Ascending aorta (tissue), 2 donors: Measurements from ENCODE around the gene SPAG5. TPM values are rescaled to one million over a fixed set of nuclear protein-coding genes. Genes with fewer than 3 reads are reported as not detected.
"Not testable (repeated sequence)": the region's sequence is repeated elsewhere in the genome, so short reads cannot be mapped to it uniquely, and the experiment has no call there.

ENCODE experiments used
- DNase-seq, 2 donors: peaks; one replicate each; pipeline ENCODE4 v3.0.0-alpha.2; 2019; ENCODE audit warnings: low spot score in 2 of 2
- H3K27ac ChIP-seq, 2 donors: fragments of 200-600 bp; sonication (generic); one replicate each; pipeline ENCODE4 v1.5.1; 2016 to 2017; ENCODE audit warnings: mild to moderate bottlenecking in 1 of 2
- H3K27me3 ChIP-seq: fragments of 200-600 bp; sonication (generic); one replicate; pipeline ENCODE4 v1.5.1; 2017
- H3K36me3 ChIP-seq, 2 donors: fragments of 200-600 bp; sonication (generic); one replicate each; pipeline ENCODE4 v1.5.1; 2016
- H3K4me1 ChIP-seq, 2 donors: fragments of 200-600 bp; sonication (generic); one replicate each; pipeline ENCODE4 v1.5.1; 2016 to 2017; ENCODE audit warnings: mild to moderate bottlenecking in 1 of 2
- H3K4me3 ChIP-seq, 2 donors: fragments of 200-600 bp; sonication (generic); one replicate each; pipeline ENCODE4 v1.5.1; 2016 to 2017; ENCODE audit warnings: mild to moderate bottlenecking in 1 of 2
- H3K9me3 ChIP-seq, 2 donors: fragments of 200-600 bp; sonication (generic); one replicate each; pipeline ENCODE4 v1.5.1; 2016
- CTCF ChIP-seq, 3 experiments: fragments of 200-600 bp in 2 of 3; fragments of 450-650 bp in 1 of 3; sonication (generic) in 2 of 3; IDR thresholded peaks; one replicate each; pipeline ENCODE4 v1.5.1; 2016 to 2019; ENCODE audit warnings: antibody characterized with exemption in 3 of 3, mild to moderate bottlenecking in 1 of 3, moderate library complexity in 1 of 3
- intact Hi-C: fragments of 100-400 bp; cut with DNase I; formaldehyde crosslinking; loops from one replicate; pipeline ENCODE4 v1.15.1; 2023
- total RNA-seq: library from RNA; depleted of rRNA; stranded (reverse); fragments of >200 nt; gene quantifications from one replicate; pipeline ENCODE4 v1.1.0, GENCODE V29; 2016

Gene SPAG5
- total RNA-seq, 1 donor from 2014 or later: 1.6 TPM

GRCh38 chr17:28577466-28577824 is 21.4 kb downstream of the SPAG5 start:
- Histone ChIP-seq H3K27ac (peak overlapping the region; percentile 29 to 38), H3K9me3 (no peaks in the 10 kb centered on the region), H3K4me1 (peaks cover 0 to 8% of the 10 kb centered on the region in 2 donors), H3K27me3 (no peaks in the 10 kb centered on the region), H3K36me3 (no peaks in the 10 kb centered on the region), H3K4me3 (peak overlapping the region in 1 of 2 donors; percentile 58)
- intact Hi-C loops: loop anchor here (1.0 to 2.0 kb wide), 2 partner anchors 21 to 67 kb away; partner anchors contain the start of gene BLTP2
- no peak for DNase-seq
- TF ChIP-seq CTCF (IDR thresholded peaks at IDR 0.05): no peak

GRCh38 chr17:28576758-28577465 is 21.9 kb downstream of the SPAG5 start, which contains the start of gene ALDOC:
ALDOC (minus strand) TSS chr17:28576895; CDS start chr17:28575532, 1,363 bp downstream.
- Histone ChIP-seq H3K27me3 (no peaks in the 10 kb centered on the region), H3K4me1 (peaks cover 0 to 14% of the 10 kb centered on the region in 2 donors), H3K9me3 (no peaks in the 10 kb centered on the region), H3K36me3 (no peaks in the 10 kb centered on the region), H3K27ac (peak within 1 kb of the TSS; percentile 29 to 38), H3K4me3 (peak within 1 kb of the TSS; percentile 47 to 58)
- DNase-seq: peak; percentile 90 to 98
- no peak for TF ChIP-seq CTCF (IDR thresholded peaks at IDR 0.05)
- intact Hi-C loops: loop anchor here (1.0 to 2.0 kb wide), 2 partner anchors 21 to 68 kb away; partner anchors contain the start of gene BLTP2

- not testable (repeated sequence) for H3K4me3 ChIP-seq
Measured at GRCh38 chr17:28576016-28576415, 22.8 kb downstream of the SPAG5 start.

GRCh38 chr17:28575126-28575795 is 23.6 kb downstream of the SPAG5 start:
- H3K27me3 ChIP-seq: no peaks in the 10 kb centered on the region
- H3K27ac ChIP-seq: no peak overlapping the region
- no peaks in the 10 kb centered on the region for H3K36me3 ChIP-seq
- no peaks in the 10 kb centered on the region for H3K9me3 ChIP-seq
- H3K4me3 ChIP-seq: no peak overlapping the region
- no peak for DNase-seq
- intact Hi-C loops: no loop called here
- H3K4me1 ChIP-seq: peaks cover 0 to 17% of the 10 kb centered on the region in 2 donors
- no peak for TF ChIP-seq CTCF (IDR thresholded peaks at IDR 0.05)

More at GRCh38 chr17:28576016-28576415, 22.8 kb downstream of the SPAG5 start:
- not testable (repeated sequence) for H3K27me3 ChIP-seq, H3K9me3 ChIP-seq, DNase-seq, H3K27ac ChIP-seq, H3K36me3 ChIP-seq
- intact Hi-C loops: loop anchor here (2.0 kb wide), 1 partner anchor 69 kb away; the partner anchor contains the start of gene BLTP2
- peaks cover 0 to 14% of the 10 kb centered on the region in 2 donors for H3K4me1 ChIP-seq

GRCh38 chr17:28574526-28574925 is 24.3 kb downstream of the SPAG5 start:
- no peak overlapping the region for H3K27ac ChIP-seq
- H3K4me3 ChIP-seq: no peak overlapping the region
- H3K9me3 ChIP-seq: no peaks in the 10 kb centered on the region
- peaks cover 0 to 25% of the 10 kb centered on the region in 2 donors for H3K4me1 ChIP-seq
- no peaks in the 10 kb centered on the region for H3K27me3 ChIP-seq
- intact Hi-C loops: no loop called here
- TF ChIP-seq CTCF (IDR thresholded peaks at IDR 0.05): no peak
- no peaks in the 10 kb centered on the region for H3K36me3 ChIP-seq
- DNase-seq: no peak

- TF ChIP-seq CTCF (IDR thresholded peaks at IDR 0.05): no peak
- Histone ChIP-seq H3K36me3 (no peaks in the 10 kb centered on the region), H3K27me3 (no peaks in the 10 kb centered on the region), H3K4me3 (no peak overlapping the region), H3K27ac (no peak overlapping the region), H3K9me3 (no peaks in the 10 kb centered on the region), H3K4me1 (peaks cover 0 to 25% of the 10 kb centered on the region in 2 donors)
- DNase-seq: no peak
- intact Hi-C loops: no loop called here
Measured at GRCh38 chr17:28573966-28574480, 24.8 kb downstream of the SPAG5 start.
